GM12801 (cell line): ENCODE measurements around the gene STT3A.

Experiments
- CTCF ChIP-seq: IDR thresholded peaks from one replicate; pipeline ENCODE4 v1.5.1; 2011; ENCODE audit warnings: control low read depth; ENCODE audit not compliant: insufficient read length; ENCODE audit errors: extremely low read depth

Gene STT3A

GRCh38 chr11:125592305-125593113, at the start of gene STT3A:
Gene STT3A (plus strand): TSS chr11:125592852. CDS start chr11:125595916, 3,064 bp downstream.
- no peak for TF ChIP-seq CTCF

DNA sequence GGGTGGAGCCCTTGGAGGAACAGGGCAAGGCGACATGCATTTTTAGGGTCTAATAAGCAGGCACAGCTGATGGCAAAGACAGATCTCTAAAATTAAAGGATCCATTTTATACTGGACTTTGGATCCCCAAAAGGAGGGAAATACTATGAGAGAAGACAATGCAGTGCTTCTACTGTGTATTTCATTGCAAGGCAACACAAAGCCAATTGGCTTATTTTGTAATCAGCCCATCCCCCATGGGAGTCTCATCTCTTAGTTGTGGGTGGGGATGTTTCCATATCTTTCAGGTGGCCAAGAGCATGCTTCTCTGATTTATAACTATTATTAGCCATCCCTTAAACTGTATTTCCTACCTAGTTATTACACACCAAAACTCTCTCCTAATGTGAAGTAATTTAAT, 41.9 kb upstream of the STT3A start:
- TF ChIP-seq CTCF = no peak

DNA sequence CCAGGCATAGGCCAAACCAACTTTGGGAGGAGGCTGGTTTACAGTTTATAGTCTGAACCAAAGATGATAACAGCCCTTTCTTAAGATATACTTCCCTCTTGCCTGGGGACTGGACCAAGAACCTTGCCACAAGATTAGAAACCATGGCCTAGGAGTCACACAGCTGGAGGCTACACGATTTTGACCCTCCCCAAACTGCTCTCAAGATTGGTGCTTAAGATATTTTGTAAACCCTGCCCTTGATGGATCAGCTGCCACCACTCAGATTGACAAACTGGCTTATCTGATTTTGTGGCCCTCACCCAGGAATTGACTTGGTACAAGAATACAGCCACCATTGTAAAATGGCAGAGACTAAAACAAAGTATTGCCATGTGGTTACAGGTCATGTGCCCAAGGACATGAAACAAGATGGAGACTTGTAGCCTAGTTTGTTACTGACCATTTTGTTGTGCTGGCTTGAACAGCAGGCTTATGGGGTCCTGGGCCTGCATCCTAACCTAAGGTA, 40.8 kb upstream of the STT3A start:
- TF ChIP-seq CTCF = no peak

DNA sequence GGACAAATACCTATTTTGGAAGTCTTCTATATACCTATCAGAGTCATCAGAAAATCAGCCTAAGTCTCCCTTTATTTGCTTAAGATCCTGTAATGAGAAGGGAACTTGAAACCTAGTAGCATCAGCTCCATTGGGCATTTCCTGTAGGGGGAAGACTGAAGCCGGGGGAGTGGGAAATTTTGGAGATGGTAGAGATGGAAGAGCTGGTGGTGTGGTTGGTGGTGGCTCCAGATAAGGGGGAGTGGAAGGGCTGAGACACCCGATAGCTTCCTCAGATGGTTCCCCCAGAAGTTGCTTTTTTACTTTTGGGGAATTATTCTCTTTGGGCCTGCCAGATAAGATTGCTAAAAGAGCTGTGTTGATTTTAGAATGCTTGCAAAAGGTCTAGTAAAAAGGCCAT, 39.7 kb upstream of the STT3A start:
- no peak for TF ChIP-seq CTCF

GRCh38 chr11:125553357-125553756, 39.3 kb upstream of the STT3A start:
- TF ChIP-seq CTCF = no peak

- no peak for TF ChIP-seq CTCF
These were observed 38.6 kb upstream of the STT3A start for GRCh38 chr11:125554038-125554437.

DNA sequence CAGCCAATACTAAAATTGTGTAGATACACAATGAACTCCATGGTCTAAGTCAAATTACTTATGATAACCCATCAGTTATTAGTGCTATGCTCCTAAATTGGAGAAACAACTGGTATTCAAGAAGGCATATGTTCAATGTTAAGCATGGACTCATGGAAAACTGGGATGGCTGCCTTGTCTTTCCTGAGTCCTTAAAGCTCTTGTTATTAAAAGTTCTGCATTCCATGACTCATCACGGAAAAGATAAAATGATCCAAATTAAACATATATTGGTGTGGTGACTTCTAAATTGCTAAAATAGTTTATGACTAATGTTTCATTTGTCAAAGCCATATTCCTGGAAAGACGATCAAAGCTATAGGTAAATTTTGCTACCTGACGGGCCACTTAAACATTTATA, 32.8 kb upstream of the STT3A start:
- TF ChIP-seq CTCF = no peak
